Neural cell (in vitro differentiated cells): ENCODE results near the gene ESCO1.
"Not testable (repeated sequence)": the region's sequence is repeated elsewhere in the genome, so short reads cannot be mapped to it uniquely, and the experiment has no call there.

Experiments used
- CTCF ChIP-seq: fragments of 450-650 bp; IDR thresholded peaks from 2 replicates; pipeline ENCODE4 v1.5.1; 2014; ENCODE audit warnings: antibody characterized with exemption, mild to moderate bottlenecking, moderate library complexity; ENCODE audit not compliant: poor library complexity, severe bottlenecking
- EP300 ChIP-seq: fragments of 450-650 bp; conservative IDR thresholded peaks from 2 replicates; pipeline ENCODE4 v1.6.1; 2014; ENCODE audit warnings: antibody characterized with exemption, mild to moderate bottlenecking, moderate library complexity; ENCODE audit not compliant: poor library complexity, severe bottlenecking
- EZH2 ChIP-seq: fragments of 200-600, 300-800 bp; shearing (Covaris generic), sonication (generic); IDR thresholded peaks from 2 replicates; pipeline ENCODE4 v1.6.1; 2014; ENCODE audit warnings: antibody characterized with exemption, low read length, borderline replicate concordance, mild to moderate bottlenecking; ENCODE audit not compliant: insufficient read depth, poor library complexity, severe bottlenecking
- MXI1 ChIP-seq: fragments of 450-650 bp; conservative IDR thresholded peaks from 2 replicates; pipeline ENCODE4 v1.6.1; 2014; ENCODE audit warnings: antibody characterized with exemption, mild to moderate bottlenecking; ENCODE audit not compliant: poor library complexity, severe bottlenecking
- POLR2AphosphoS5 ChIP-seq: IDR thresholded peaks from 2 replicates; pipeline ENCODE4 v1.6.1; 2012
- RAD21 ChIP-seq: fragments of 450-650 bp; conservative IDR thresholded peaks from 2 replicates; pipeline ENCODE4 v1.6.1; 2014; ENCODE audit warnings: antibody characterized with exemption, mild to moderate bottlenecking, moderate library complexity
- REST ChIP-seq: IDR thresholded peaks from 2 replicates; pipeline ENCODE4 v1.6.1; 2012; ENCODE audit warnings: borderline replicate concordance
- SMC3 ChIP-seq: fragments of 450-650 bp; conservative IDR thresholded peaks from 2 replicates; pipeline ENCODE4 v1.6.1; 2014; ENCODE audit warnings: antibody characterized with exemption, mild to moderate bottlenecking, moderate library complexity; ENCODE audit not compliant: poor library complexity

- not testable (repeated sequence) for TF ChIP-seq EZH2, CTCF, POLR2AphosphoS5, SMC3, RAD21, MXI1, EP300, REST
Measured at GRCh38 chr18:21621640-21622039, 21.1 kb upstream of the ESCO1 start.
